PC-9 (cell line): ENCODE measurements around the gene C3orf49. TPM values are rescaled to one million over a fixed set of nuclear protein-coding genes. Genes with fewer than 3 reads are reported as not detected.

Experiments used
- BruUV-seq: library from RNA; stranded (reverse); fragments of 400-500 nt; replicated peaks from 2 replicates; lab custom pipeline; 2021; lab: Mats Ljungman, UMichigan
- CTCF ChIA-PET: fragments of 300-600 bp; sonication (Branson Sonifier 250); formaldehyde crosslinking; loops from one replicate; lab custom pipeline; 2022; ENCODE audit warnings: antibody characterized with exemption; lab: Charles Lee
- POLR2A ChIA-PET: fragments of 300-600 bp; sonication (Branson Sonifier 250); formaldehyde crosslinking; loops from one replicate; lab custom pipeline; 2022; ENCODE audit warnings: antibody characterized with exemption; ENCODE audit not compliant: unreplicated experiment; lab: Charles Lee
- DNase-seq, 2 experiments: peaks; one replicate each; pipeline versions ENCODE4 v3.0.0 to v3.0.0-alpha.2; 2015 to 2022; ENCODE audit warnings: mixed read lengths in 1 of 2
- H2AFZ ChIP-seq: fragments of 200-600 bp; sonication (generic); 2 replicates; pipeline ENCODE4 v1.8.1; 2017; ENCODE audit warnings: antibody characterized with exemption
- H3F3A ChIP-seq: fragments of 200-600 bp; sonication (generic); 2 replicates; pipeline ENCODE4 v1.8.1; 2017; ENCODE audit warnings: antibody characterized with exemption, mild to moderate bottlenecking, low read depth; ENCODE audit not compliant: insufficient read depth
- H3K27ac ChIP-seq: fragments of 200-600 bp; sonication (generic); 2 replicates; pipeline ENCODE4 v1.6.1; 2016; ENCODE audit warnings: mixed run types
- H3K27me3 ChIP-seq: fragments of 200-600 bp; sonication (generic); 2 replicates; pipeline ENCODE4 v1.6.1; 2016; ENCODE audit warnings: low read depth, mixed run types; ENCODE audit not compliant: insufficient read depth
- H3K36me3 ChIP-seq: fragments of 200-600 bp; sonication (generic); 2 replicates; pipeline ENCODE4 v1.6.1; 2016; ENCODE audit warnings: low read depth, mixed run types
- H3K4me1 ChIP-seq: fragments of 200-600 bp; sonication (generic); replicated peaks from 2 replicates; pipeline ENCODE4 v1.6.1; 2016; ENCODE audit warnings: mixed run types; ENCODE audit not compliant: insufficient read depth
- H3K4me2 ChIP-seq: fragments of 200-600 bp; sonication (generic); 2 replicates; pipeline ENCODE4 v1.6.1; 2017; ENCODE audit warnings: mixed run types
- H3K4me3 ChIP-seq: fragments of 200-600 bp; sonication (generic); 2 replicates; pipeline ENCODE4 v1.6.1; 2016; ENCODE audit warnings: mixed run types
- H3K79me2 ChIP-seq: fragments of 200-600 bp; sonication (generic); 2 replicates; pipeline ENCODE4 v1.6.1; 2017; ENCODE audit warnings: low read depth, mixed run types
- H3K9me2 ChIP-seq: fragments of 200-600 bp; sonication (generic); 2 replicates; pipeline ENCODE4 v1.8.1; 2017; ENCODE audit warnings: mild to moderate bottlenecking; ENCODE audit not compliant: insufficient read depth
- H3K9me3 ChIP-seq: fragments of 200-600 bp; sonication (generic); 2 replicates; pipeline ENCODE4 v1.8.1; 2016; ENCODE audit warnings: low read depth; ENCODE audit not compliant: insufficient read depth
- H4K20me1 ChIP-seq: fragments of 200-600 bp; sonication (generic); 2 replicates; pipeline ENCODE4 v1.8.1; 2017; ENCODE audit not compliant: insufficient read depth
- EZH2 ChIP-seq: fragments of 200-600 bp; sonication (generic); IDR thresholded peaks from 2 replicates; pipeline ENCODE4 v1.8.0; 2017; ENCODE audit warnings: antibody characterized with exemption, low read depth
- intact Hi-C: fragments of 100-400 bp; cut with micrococcal nuclease; formaldehyde crosslinking; loops from one replicate; pipeline ENCODE4 v1.10.0; 2022; ENCODE audit not compliant: unreplicated experiment
- total RNA-seq: library from RNA; stranded (reverse); gene quantifications from 2 replicates; pipeline ENCODE4 v1.2.3, GENCODE V29; 2021
- TF ChIP-seq, protein P1 (sequence below): fragments of 200-600 bp; sonication (generic); conservative IDR thresholded peaks from 2 replicates; pipeline ENCODE4 v1.6.1; 2017; ENCODE audit warnings: mixed run types, antibody characterized with exemption, mild to moderate bottlenecking, moderate library complexity

The C3orf49 gene
- total RNA-seq, 1 experiment from 2014 or later = not detected

DNA sequence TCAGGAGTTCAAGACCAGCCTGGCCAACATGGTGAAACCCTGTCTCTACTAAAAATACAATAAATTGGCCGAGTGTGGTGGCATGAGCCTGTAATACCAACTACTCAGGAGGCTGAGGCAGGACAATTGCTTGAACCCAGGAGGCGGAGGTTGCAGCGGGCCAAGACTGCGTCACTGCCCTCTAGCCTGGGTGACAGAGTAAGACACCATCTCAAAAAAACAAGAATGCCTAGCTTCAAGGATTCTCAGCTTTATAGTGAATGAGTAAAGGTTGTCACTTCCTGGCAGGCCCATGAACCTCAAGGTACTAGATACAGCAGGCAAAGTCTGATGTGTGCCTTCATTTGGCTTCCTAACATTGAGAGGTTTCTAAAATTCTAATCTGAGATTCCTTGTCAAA is 30.1 kb downstream of the C3orf49 start:
- H3K4me1 ChIP-seq = peaks cover 17% of the 10 kb centered on the region
- H3K36me3 ChIP-seq = no peaks in the 10 kb centered on the region
- no peak overlapping the region for H2AFZ ChIP-seq
- H3K4me2 ChIP-seq = no peak overlapping the region
- H3F3A ChIP-seq = no peaks in the 10 kb centered on the region
- TF ChIP-seq, protein P1, sequence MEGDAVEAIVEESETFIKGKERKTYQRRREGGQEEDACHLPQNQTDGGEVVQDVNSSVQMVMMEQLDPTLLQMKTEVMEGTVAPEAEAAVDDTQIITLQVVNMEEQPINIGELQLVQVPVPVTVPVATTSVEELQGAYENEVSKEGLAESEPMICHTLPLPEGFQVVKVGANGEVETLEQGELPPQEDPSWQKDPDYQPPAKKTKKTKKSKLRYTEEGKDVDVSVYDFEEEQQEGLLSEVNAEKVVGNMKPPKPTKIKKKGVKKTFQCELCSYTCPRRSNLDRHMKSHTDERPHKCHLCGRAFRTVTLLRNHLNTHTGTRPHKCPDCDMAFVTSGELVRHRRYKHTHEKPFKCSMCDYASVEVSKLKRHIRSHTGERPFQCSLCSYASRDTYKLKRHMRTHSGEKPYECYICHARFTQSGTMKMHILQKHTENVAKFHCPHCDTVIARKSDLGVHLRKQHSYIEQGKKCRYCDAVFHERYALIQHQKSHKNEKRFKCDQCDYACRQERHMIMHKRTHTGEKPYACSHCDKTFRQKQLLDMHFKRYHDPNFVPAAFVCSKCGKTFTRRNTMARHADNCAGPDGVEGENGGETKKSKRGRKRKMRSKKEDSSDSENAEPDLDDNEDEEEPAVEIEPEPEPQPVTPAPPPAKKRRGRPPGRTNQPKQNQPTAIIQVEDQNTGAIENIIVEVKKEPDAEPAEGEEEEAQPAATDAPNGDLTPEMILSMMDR = no peak
- no peak for TF ChIP-seq EZH2
- H4K20me1 ChIP-seq = no peaks in the 10 kb centered on the region
- ChIA-PET CTCF (interaction anchor here (1.1 kb wide), 1 partner anchor 112 kb away, joined by 3 read pairs; no protein-coding TSS in a partner anchor), POLR2A (no interaction called here)
- no peak for DNase-seq
- no peak overlapping the region for H3K27ac ChIP-seq
- peaks cover 23% of the 10 kb centered on the region; the same call in 1 of the 2 replicates for H3K79me2 ChIP-seq
- intact Hi-C loops = no loop called here
- no peaks in the 10 kb centered on the region for H3K9me3 ChIP-seq
- H3K9me2 ChIP-seq = no peaks in the 10 kb centered on the region
- H3K27me3 ChIP-seq = no peaks in the 10 kb centered on the region
- no peak overlapping the region for H3K4me3 ChIP-seq
- no TSS peak for BruUV-seq

DNA sequence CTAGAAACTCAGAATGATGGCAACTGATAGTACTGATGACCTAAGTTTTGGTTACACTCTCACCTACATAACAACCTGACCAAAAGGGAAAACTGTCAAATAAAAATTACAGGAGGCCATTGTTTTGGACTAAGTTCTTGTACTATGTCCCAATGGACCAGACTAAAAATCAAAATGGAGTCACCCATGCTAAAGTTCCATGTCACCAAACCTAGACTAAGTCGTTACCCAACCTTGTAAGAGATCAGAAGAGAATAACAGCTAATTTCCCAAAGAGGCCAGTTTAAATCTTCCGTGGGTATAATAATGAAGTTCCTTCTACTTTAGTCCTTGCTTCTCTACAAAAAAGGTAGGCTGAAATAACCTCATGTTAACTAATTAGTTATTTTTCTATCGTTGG is 32.2 kb downstream of the C3orf49 start:
- no peaks in the 10 kb centered on the region for H3K36me3 ChIP-seq
- intact Hi-C loops = no loop called here
- H3K9me3 ChIP-seq = no peaks in the 10 kb centered on the region
- peaks cover 5% of the 10 kb centered on the region; the same call in 1 of the 2 replicates for H4K20me1 ChIP-seq
- CTCF ChIA-PET = no interaction called here
- no peaks in the 10 kb centered on the region for H3F3A ChIP-seq
- H3K4me2 ChIP-seq = no peak overlapping the region
- peaks cover 22% of the 10 kb centered on the region for H3K79me2 ChIP-seq
- BruUV-seq = no TSS peak
- H3K27me3 ChIP-seq = no peaks in the 10 kb centered on the region
- POLR2A ChIA-PET = no interaction called here
- DNase-seq = no peak
- no peak overlapping the region for H3K27ac ChIP-seq
- TF ChIP-seq EZH2 = no peak
- TF ChIP-seq, protein P1 = no peak
- no peak overlapping the region for H3K4me3 ChIP-seq
- peaks cover 17% of the 10 kb centered on the region for H3K4me1 ChIP-seq
- no peak overlapping the region for H2AFZ ChIP-seq
- H3K9me2 ChIP-seq = no peaks in the 10 kb centered on the region

DNA sequence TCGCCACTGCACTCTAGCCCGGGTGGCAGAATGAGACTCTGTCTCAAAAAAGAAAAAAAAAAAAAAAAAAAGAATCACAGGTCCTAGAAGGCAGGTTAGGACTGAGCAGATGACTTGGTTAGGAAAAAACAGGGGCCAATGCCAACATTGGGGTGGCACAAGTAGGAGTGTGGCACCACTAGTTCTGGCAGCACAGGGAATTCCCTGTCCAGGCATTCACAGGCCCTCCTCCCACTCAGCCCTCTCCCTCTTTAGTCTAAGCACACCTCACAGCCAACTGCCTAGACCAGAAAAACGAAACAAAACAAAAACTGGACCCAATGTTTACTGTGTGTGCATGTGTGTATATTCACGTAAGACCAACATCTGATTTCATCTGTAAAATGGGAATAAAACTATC is 34.0 kb downstream of the C3orf49 start:
- Histone ChIP-seq H3K9me2 (no peaks in the 10 kb centered on the region), H3K27ac (no peak overlapping the region), H3K9me3 (no peaks in the 10 kb centered on the region), H3K4me1 (peaks cover 7% of the 10 kb centered on the region), H4K20me1 (peaks cover 5% of the 10 kb centered on the region; the same call in 1 of the 2 replicates), H3K79me2 (peaks cover 33% of the 10 kb centered on the region), H3K27me3 (no peaks in the 10 kb centered on the region), H2AFZ (no peak overlapping the region), H3K4me2 (no peak overlapping the region), H3F3A (no peaks in the 10 kb centered on the region), H3K36me3 (no peaks in the 10 kb centered on the region), H3K4me3 (no peak overlapping the region)
- CTCF ChIA-PET = no interaction called here
- POLR2A ChIA-PET = no interaction called here
- BruUV-seq = no TSS peak
- no peak for DNase-seq
- intact Hi-C loops = no loop called here
- TF ChIP-seq, protein P1 = no peak
- no peak for TF ChIP-seq EZH2
